Left ventricle myocardium inferior (tissue), 1 donor: ENCODE measurements around the gene LRCH3. TPM values are rescaled to one million over a fixed set of nuclear protein-coding genes. Genes with fewer than 3 reads are reported as not detected.

Source experiments
- DNase-seq: peaks from one replicate; pipeline ENCODE4 v3.0.0-alpha.2; 2020
- H3K27ac ChIP-seq: fragments of 200-600 bp; replicated peaks from 2 replicates; pipeline ENCODE4 v1.8.0; 2021
- H3K27me3 ChIP-seq: fragments of 200-600 bp; 2 replicates; pipeline ENCODE4 v1.8.0; 2021; ENCODE audit warnings: low read depth
- H3K36me3 ChIP-seq: fragments of 200-600 bp; 2 replicates; pipeline ENCODE4 v1.8.0; 2021
- H3K4me1 ChIP-seq: fragments of 200-600 bp; 2 replicates; pipeline ENCODE4 v1.8.0; 2021
- H3K4me3 ChIP-seq: fragments of 200-600 bp; 2 replicates; pipeline ENCODE4 v1.8.0; 2021; ENCODE audit warnings: mild to moderate bottlenecking, moderate library complexity
- H3K9me3 ChIP-seq: fragments of 200-600 bp; replicated peaks from 2 replicates; pipeline ENCODE4 v1.8.0; 2021
- CTCF ChIP-seq: fragments of 200-600 bp; IDR thresholded peaks from 2 replicates; pipeline ENCODE4 v1.8.0; 2021; ENCODE audit warnings: antibody characterized with exemption, mild to moderate bottlenecking, borderline replicate concordance
- intact Hi-C: fragments of 100-400 bp; cut with micrococcal nuclease; formaldehyde crosslinking; loops from one replicate; pipeline ENCODE4 v1.11.0; 2022
- total RNA-seq: library from RNA; stranded (reverse); fragmentation: NEBNext Ultra II Directional; extraction: Animal tissue kit (Norgen Biotek cat#: 25700); gene quantifications from one replicate; pipeline ENCODE4 v1.2.1, GENCODE V29; 2021
- donor health status: DM: no; HTN: yes; CAD: no; lungs with severe emphysema.

Gene LRCH3
- total RNA-seq, 1 donor from 2014 or later = 25.8 TPM

- Histone ChIP-seq H3K27me3 (no peaks in the 10 kb centered on the region), H3K4me1 (no peaks in the 10 kb centered on the region), H3K9me3 (no peaks in the 10 kb centered on the region), H3K27ac (no peak overlapping the region), H3K36me3 (peaks cover 90% of the 10 kb centered on the region), H3K4me3 (no peak overlapping the region)
- DNase-seq = no peak
- TF ChIP-seq CTCF = no peak
- intact Hi-C loops = no loop called here
Observed at GRCh38 chr3:197837282-197837681, 46.2 kb downstream of the LRCH3 start.

GRCh38 chr3:197841789-197842188 lies 50.7 kb downstream of the LRCH3 start:
- H3K27me3 ChIP-seq = no peaks in the 10 kb centered on the region
- H3K9me3 ChIP-seq = no peaks in the 10 kb centered on the region
- no peaks in the 10 kb centered on the region for H3K4me1 ChIP-seq
- no peak overlapping the region for H3K27ac ChIP-seq
- no peak for DNase-seq
- TF ChIP-seq CTCF = no peak
- H3K36me3 ChIP-seq = peaks cover 84% of the 10 kb centered on the region
- intact Hi-C loops = no loop called here
- no peak overlapping the region for H3K4me3 ChIP-seq

- Histone ChIP-seq H3K9me3 (no peaks in the 10 kb centered on the region), H3K27ac (no peak overlapping the region), H3K36me3 (peaks cover 89% of the 10 kb centered on the region), H3K27me3 (no peaks in the 10 kb centered on the region), H3K4me3 (no peak overlapping the region), H3K4me1 (no peaks in the 10 kb centered on the region)
- no peak for TF ChIP-seq CTCF
- intact Hi-C loops = no loop called here
- no peak for DNase-seq
Observed at GRCh38 chr3:197846491-197846890, 55.4 kb downstream of the LRCH3 start.

GRCh38 chr3:197847866-197848401 lies 56.9 kb downstream of the LRCH3 start:
- H3K27ac ChIP-seq = peak overlapping the region; percentile 24

GRCh38 chr3:197854596-197855343 lies 63.7 kb downstream of the LRCH3 start:
- Histone ChIP-seq H3K9me3 (no peaks in the 10 kb centered on the region), H3K27me3 (no peaks in the 10 kb centered on the region), H3K27ac (no peak overlapping the region), H3K4me1 (no peaks in the 10 kb centered on the region), H3K36me3 (peaks cover 90% of the 10 kb centered on the region), H3K4me3 (no peak overlapping the region)
- no peak for TF ChIP-seq CTCF
- intact Hi-C loops = no loop called here
- no peak for DNase-seq

More at GRCh38 chr3:197847866-197848401, 56.9 kb downstream of the LRCH3 start:
- Histone ChIP-seq H3K4me3 (peak overlapping the region; percentile 32), H3K27me3 (no peaks in the 10 kb centered on the region), H3K4me1 (no peaks in the 10 kb centered on the region), H3K9me3 (no peaks in the 10 kb centered on the region), H3K36me3 (peaks cover 89% of the 10 kb centered on the region)
- intact Hi-C loops = no loop called here
- no peak for TF ChIP-seq CTCF
- DNase-seq = no peak
